ENCODE measurements around the gene ANKS6.

Gene ANKS6

GRCh38 chr9:98719055-98719454, 77.3 kb downstream of the ANKS6 start:
- ATAC-seq (no peak), DNase-seq (no peak)
- no peaks in the 10 kb centered on the region for H3K4me1 Mint-ChIP-seq
- no peaks in the 10 kb centered on the region for H3K9me3 Mint-ChIP-seq
- H3K27me3 Mint-ChIP-seq = peaks cover 41% of the 10 kb centered on the region
- H3K4me3 Mint-ChIP-seq = no peak overlapping the region
- H3K27ac Mint-ChIP-seq = no peak overlapping the region

GRCh38 chr9:98714833-98715232, 81.5 kb downstream of the ANKS6 start:
- Mint-ChIP-seq H3K4me3 (no peak overlapping the region), H3K4me1 (no peaks in the 10 kb centered on the region), H3K9me3 (no peaks in the 10 kb centered on the region), H3K27ac (no peak overlapping the region), H3K27me3 (peaks cover 45% of the 10 kb centered on the region)
- ATAC-seq (no peak), DNase-seq (no peak)

GRCh38 chr9:98712987-98713386, 83.4 kb downstream of the ANKS6 start:
- no peak overlapping the region for H3K27ac Mint-ChIP-seq
- H3K9me3 Mint-ChIP-seq = no peaks in the 10 kb centered on the region
- H3K4me1 Mint-ChIP-seq = no peaks in the 10 kb centered on the region
- DNase-seq (no peak), ATAC-seq (peak; percentile 66)
- H3K4me3 Mint-ChIP-seq = no peak overlapping the region
- H3K27me3 Mint-ChIP-seq = peaks cover 55% of the 10 kb centered on the region

GRCh38 chr9:98709968-98710965, 86.1 kb downstream of the ANKS6 start:
- Mint-ChIP-seq H3K27me3 (peaks cover 66% of the 10 kb centered on the region), H3K4me3 (peak overlapping the region in 1 of 2 donors; percentile 41), H3K4me1 (no peaks in the 10 kb centered on the region), H3K27ac (no peak overlapping the region), H3K9me3 (no peaks in the 10 kb centered on the region)
- DNase-seq (no peak), ATAC-seq (no peak)

- ATAC-seq = no peak
- no peak for DNase-seq
- H3K27ac Mint-ChIP-seq = no peak within 1 kb of the TSS
- H3K9me3 Mint-ChIP-seq = no peaks in the 10 kb centered on the region
- peak within 1 kb of the TSS in 1 of 2 donors; percentile 41 for H3K4me3 Mint-ChIP-seq
- no peaks in the 10 kb centered on the region for H3K4me1 Mint-ChIP-seq
- H3K27me3 Mint-ChIP-seq = peaks cover 68% of the 10 kb centered on the region
Observed at GRCh38 chr9:98708933-98709911, 87.1 kb downstream of the ANKS6 start, which contains the start of gene GABBR2. Gene GABBR2 (minus strand): TSS chr9:98708935. CDS start chr9:98708737, 198 bp downstream.

GRCh38 chr9:98708103-98708932, 88.0 kb downstream of the ANKS6 start:
- ATAC-seq (no peak), DNase-seq (no peak)
- H3K4me3 Mint-ChIP-seq = no peak overlapping the region
- no peaks in the 10 kb centered on the region for H3K4me1 Mint-ChIP-seq
- H3K9me3 Mint-ChIP-seq = no peaks in the 10 kb centered on the region
- no peak overlapping the region for H3K27ac Mint-ChIP-seq
- H3K27me3 Mint-ChIP-seq = peaks cover 71% of the 10 kb centered on the region

GRCh38 chr9:98707166-98708102, 88.9 kb downstream of the ANKS6 start:
- Mint-ChIP-seq H3K4me3 (peak overlapping the region in 1 of 2 donors; percentile 28), H3K9me3 (no peaks in the 10 kb centered on the region), H3K27ac (no peak overlapping the region), H3K4me1 (no peaks in the 10 kb centered on the region), H3K27me3 (peaks cover 71% of the 10 kb centered on the region)
- peak; percentile 26 to 30 for DNase-seq
- peak; percentile 65 for ATAC-seq

GRCh38 chr9:98706651-98707165, 89.6 kb downstream of the ANKS6 start:
- Mint-ChIP-seq H3K4me3 (peak overlapping the region in 1 of 2 donors; percentile 28), H3K4me1 (no peaks in the 10 kb centered on the region)
- DNase-seq = no peak

GRCh38 chr9:98702835-98703380, 93.4 kb downstream of the ANKS6 start:
- Mint-ChIP-seq H3K9me3 (peaks cover 0 to 4% of the 10 kb centered on the region in 2 donors), H3K4me3 (no peak overlapping the region), H3K4me1 (no peaks in the 10 kb centered on the region), H3K27ac (no peak overlapping the region), H3K27me3 (peaks cover 49% of the 10 kb centered on the region)
- DNase-seq (no peak), ATAC-seq (no peak)

More at GRCh38 chr9:98706651-98707165, 89.6 kb downstream of the ANKS6 start:
- ATAC-seq = no peak
- Mint-ChIP-seq H3K9me3 (no peaks in the 10 kb centered on the region), H3K27ac (no peak overlapping the region), H3K27me3 (peaks cover 69% of the 10 kb centered on the region)

GRCh38 chr9:98702340-98702739, 94.0 kb downstream of the ANKS6 start:
- peaks cover 44% of the 10 kb centered on the region for H3K27me3 Mint-ChIP-seq
- DNase-seq = no peak

GRCh38 chr9:98701576-98701975, 94.8 kb downstream of the ANKS6 start:
- H3K9me3 Mint-ChIP-seq = peaks cover 0 to 4% of the 10 kb centered on the region in 2 donors
- no peak overlapping the region for H3K27ac Mint-ChIP-seq
- ATAC-seq (no peak), DNase-seq (no peak)
- peaks cover 36% of the 10 kb centered on the region for H3K27me3 Mint-ChIP-seq
- no peaks in the 10 kb centered on the region for H3K4me1 Mint-ChIP-seq
- no peak overlapping the region for H3K4me3 Mint-ChIP-seq

More at GRCh38 chr9:98702340-98702739, 94.0 kb downstream of the ANKS6 start:
- ATAC-seq = no peak
- Mint-ChIP-seq H3K4me3 (no peak overlapping the region), H3K4me1 (no peaks in the 10 kb centered on the region), H3K27ac (no peak overlapping the region), H3K9me3 (peaks cover 0 to 4% of the 10 kb centered on the region in 2 donors)

- Mint-ChIP-seq H3K27me3 (peaks cover 28% of the 10 kb centered on the region), H3K4me3 (no peak overlapping the region), H3K9me3 (peaks cover 0 to 4% of the 10 kb centered on the region in 2 donors), H3K4me1 (no peaks in the 10 kb centered on the region), H3K27ac (no peak overlapping the region)
- DNase-seq (no peak), ATAC-seq (no peak)
Observed at GRCh38 chr9:98700801-98701200, 95.6 kb downstream of the ANKS6 start.

GRCh38 chr9:98698856-98699255, 97.5 kb downstream of the ANKS6 start:
- Mint-ChIP-seq H3K9me3 (peaks cover 0 to 4% of the 10 kb centered on the region in 2 donors), H3K27me3 (peaks cover 10% of the 10 kb centered on the region), H3K27ac (no peak overlapping the region), H3K4me1 (no peaks in the 10 kb centered on the region), H3K4me3 (no peak overlapping the region)
- ATAC-seq = no peak
- DNase-seq = no peak

All from stimulated activated naive CD8-positive, alpha-beta T cell treated with anti-CD3 and anti-CD28 coated beads, Interleukin-15, amount 100 ng/mL, for 72 hours (primary cell).